Ectodermal cell (in vitro differentiated cells): ENCODE data around the gene APBA2.
A peak's percentile ranks its signal among the peaks of the same experiment; 100 is the strongest.

Source experiments
- H3K27ac ChIP-seq: 2 replicates; pipeline ENCODE4 v1.7.0; 2013; ENCODE audit warnings: mild to moderate bottlenecking, low read depth, low read length; ENCODE audit not compliant: insufficient read depth, poor library complexity, severe bottlenecking
- H3K27me3 ChIP-seq: 2 replicates; pipeline ENCODE4 v1.7.0; 2013; ENCODE audit warnings: mild to moderate bottlenecking, low read length; ENCODE audit not compliant: insufficient read depth, control insufficient read depth, poor library complexity, severe bottlenecking
- H3K36me3 ChIP-seq: one replicate; pipeline ENCODE4 v1.7.0; 2013; ENCODE audit warnings: low read length; ENCODE audit not compliant: control insufficient read depth, insufficient read depth
- H3K4me1 ChIP-seq: one replicate; pipeline ENCODE4 v1.7.0; 2013; ENCODE audit warnings: low read length; ENCODE audit not compliant: control insufficient read depth, insufficient read depth
- H3K4me3 ChIP-seq: 2 replicates; pipeline ENCODE4 v1.7.0; 2013; ENCODE audit warnings: low read depth, low read length, control low read depth; ENCODE audit not compliant: insufficient read depth
- H3K9me3 ChIP-seq: 2 replicates; pipeline ENCODE4 v1.7.0; 2013; ENCODE audit warnings: mild to moderate bottlenecking, low read length, moderate library complexity; ENCODE audit not compliant: control insufficient read depth
- WGBS, 2 experiments: methylation state at CpG; one replicate each; pipeline ENCODE4 v1.1.7; 2013; ENCODE audit warnings: missing lambda C conversion rate in 2 of 2; 5-methylcytosine and 5-hydroxymethylcytosine counted together

The APBA2 gene

DNA sequence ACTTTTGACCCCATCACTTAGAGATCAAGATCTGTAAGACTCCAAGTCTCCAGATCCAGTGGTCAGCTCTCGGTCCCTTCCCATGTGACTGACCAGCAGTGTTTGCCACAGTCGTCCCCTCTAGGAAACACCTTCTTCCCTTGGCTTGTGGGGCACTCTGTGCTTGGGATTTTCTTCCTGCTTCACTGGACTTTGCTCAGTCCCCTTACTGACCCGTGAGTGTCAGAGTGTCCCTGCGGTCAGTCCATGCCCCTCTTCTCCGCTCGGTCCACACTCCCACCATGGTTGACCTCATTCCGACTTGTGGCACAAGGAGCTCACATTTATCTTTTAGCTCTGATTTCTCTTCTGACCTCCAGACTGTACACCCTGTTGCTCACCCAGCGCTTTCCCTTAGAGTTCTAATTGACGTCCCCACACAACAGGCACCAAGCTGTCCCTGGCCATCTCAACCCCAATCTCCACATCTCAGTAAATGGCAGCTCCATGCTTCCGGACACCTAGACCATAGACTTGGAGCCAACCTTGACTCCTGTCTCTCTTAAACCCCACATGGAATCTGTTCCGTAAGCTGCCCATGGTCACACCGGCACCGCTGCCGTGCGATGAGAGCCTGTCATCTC lies 67.9 kb downstream of the APBA2 start:
- Histone ChIP-seq H3K4me3 (no peak overlapping the region), H3K27ac (no peak overlapping the region), H3K9me3 (no peaks in the 10 kb centered on the region), H3K36me3 (no peaks in the 10 kb centered on the region), H3K4me1 (peaks cover 10% of the 10 kb centered on the region), H3K27me3 (no peaks in the 10 kb centered on the region)
- 92 to 95% methylated on average over 15 of the region's 15 CpGs for WGBS, 2 experiments

DNA sequence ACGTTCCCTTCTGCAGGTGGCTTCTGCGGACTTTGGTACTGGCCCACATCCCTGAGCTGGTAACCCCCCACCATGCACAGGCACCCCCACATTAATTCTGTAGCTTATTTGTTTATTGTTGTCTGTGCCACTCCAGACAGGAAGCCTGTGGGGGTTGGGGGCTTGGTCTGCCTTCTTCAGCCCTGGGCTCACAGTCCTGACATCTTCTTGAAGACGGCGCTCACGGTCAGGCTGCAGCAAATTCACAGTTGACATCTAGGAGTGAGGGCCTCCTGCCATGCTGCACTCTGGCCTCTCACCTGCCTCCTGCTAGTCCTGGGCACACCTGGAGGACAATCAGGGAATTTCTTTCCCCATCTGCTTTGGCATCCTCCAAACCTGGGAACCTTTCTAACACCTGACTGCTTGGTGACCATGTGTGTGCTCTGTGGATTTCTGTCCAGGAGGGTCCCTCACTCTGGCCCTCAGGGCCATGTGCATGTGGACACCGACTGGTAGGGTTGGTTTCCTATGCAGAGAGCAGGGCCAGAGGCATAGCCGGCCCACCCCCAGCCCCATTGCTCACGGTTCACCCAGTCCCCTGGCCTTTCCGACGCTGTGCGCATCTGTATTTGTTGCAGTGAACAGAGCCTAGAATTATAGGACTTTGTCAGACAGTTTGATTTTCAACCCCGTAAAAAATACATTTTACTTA lies 68.8 kb downstream of the APBA2 start:
- H3K4me1 ChIP-seq = peaks cover 10% of the 10 kb centered on the region
- no peaks in the 10 kb centered on the region for H3K36me3 ChIP-seq
- no peak overlapping the region for H3K4me3 ChIP-seq
- no peak overlapping the region for H3K27ac ChIP-seq
- H3K27me3 ChIP-seq = no peaks in the 10 kb centered on the region
- H3K9me3 ChIP-seq = no peaks in the 10 kb centered on the region
- 93% methylated on average over 12 of the region's 12 CpGs for WGBS, 2 experiments

DNA sequence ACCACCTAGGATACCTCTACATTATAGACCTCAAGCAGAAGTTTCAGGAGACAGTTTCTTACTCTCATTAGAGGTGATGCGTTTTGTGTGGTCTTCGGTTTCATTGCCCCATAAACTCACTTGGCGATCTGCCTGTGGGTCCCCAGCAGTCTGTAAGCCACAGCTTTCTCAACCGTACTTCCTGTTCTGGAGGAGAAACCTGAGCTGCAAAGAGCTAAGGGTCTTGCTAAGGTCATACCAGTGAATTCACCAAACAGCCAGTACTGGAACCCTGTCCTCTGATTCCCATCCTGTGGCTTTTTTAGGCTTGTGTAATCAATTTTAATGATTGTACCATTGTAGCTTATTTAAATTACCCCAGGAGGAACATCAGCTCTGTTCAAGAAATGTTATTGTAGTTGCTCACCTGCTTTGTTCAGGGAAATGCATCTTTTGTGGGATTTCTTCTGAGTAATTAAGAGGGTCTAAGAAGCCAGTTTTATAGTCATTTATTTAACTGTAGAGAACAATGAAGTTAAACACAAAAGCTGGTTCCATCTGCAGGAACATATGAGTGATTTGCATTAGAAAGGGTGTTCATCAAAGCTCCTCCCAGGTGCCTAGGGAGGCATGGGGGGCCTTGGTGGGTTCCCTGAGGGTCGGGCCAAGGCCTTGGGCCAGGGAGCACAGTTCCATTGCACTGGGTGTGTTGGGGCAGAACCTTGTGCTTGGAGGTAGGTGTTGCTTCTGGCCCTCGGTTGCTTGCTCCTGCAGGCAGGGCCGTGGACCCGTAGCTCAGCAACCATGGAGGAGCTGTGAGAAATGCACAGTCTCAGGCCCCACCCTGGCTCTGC lies 69.6 kb downstream of the APBA2 start:
- H3K4me3 ChIP-seq = no peak overlapping the region
- H3K9me3 ChIP-seq = no peaks in the 10 kb centered on the region
- no peaks in the 10 kb centered on the region for H3K27me3 ChIP-seq
- H3K36me3 ChIP-seq = no peaks in the 10 kb centered on the region
- H3K27ac ChIP-seq = peak overlapping the region; percentile 23
- peaks cover 10% of the 10 kb centered on the region for H3K4me1 ChIP-seq
- WGBS, 2 experiments = 83 to 86% methylated on average over 8 of the region's 8 CpGs

DNA sequence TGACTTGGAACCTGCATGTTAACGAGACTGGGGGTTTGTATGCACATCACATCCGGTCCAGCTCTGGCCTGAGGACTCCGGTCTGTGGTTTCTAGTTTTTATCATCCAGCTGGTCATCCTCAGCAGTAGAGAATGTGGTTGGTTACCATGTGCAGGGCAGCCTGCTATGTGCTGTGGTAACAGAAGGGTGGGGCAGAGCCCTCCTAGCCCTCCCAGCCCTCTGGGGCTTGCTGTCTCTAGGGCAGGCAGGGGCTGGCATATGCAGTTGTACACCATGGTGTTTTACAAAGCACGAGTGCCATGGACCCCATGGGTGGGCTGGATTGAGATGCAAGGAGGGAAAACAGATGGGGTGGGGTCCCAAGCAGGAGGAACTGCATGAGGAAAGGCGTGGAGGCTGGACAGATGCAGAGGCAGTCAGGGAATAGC lies 70.2 kb downstream of the APBA2 start:
- peaks cover 10% of the 10 kb centered on the region for H3K4me1 ChIP-seq
- no peaks in the 10 kb centered on the region for H3K36me3 ChIP-seq
- no peaks in the 10 kb centered on the region for H3K9me3 ChIP-seq
- no peak overlapping the region for H3K4me3 ChIP-seq
- H3K27ac ChIP-seq = no peak overlapping the region
- no peaks in the 10 kb centered on the region for H3K27me3 ChIP-seq
- WGBS, 2 experiments = 92 to 93% methylated on average over 5 of the region's 5 CpGs

DNA sequence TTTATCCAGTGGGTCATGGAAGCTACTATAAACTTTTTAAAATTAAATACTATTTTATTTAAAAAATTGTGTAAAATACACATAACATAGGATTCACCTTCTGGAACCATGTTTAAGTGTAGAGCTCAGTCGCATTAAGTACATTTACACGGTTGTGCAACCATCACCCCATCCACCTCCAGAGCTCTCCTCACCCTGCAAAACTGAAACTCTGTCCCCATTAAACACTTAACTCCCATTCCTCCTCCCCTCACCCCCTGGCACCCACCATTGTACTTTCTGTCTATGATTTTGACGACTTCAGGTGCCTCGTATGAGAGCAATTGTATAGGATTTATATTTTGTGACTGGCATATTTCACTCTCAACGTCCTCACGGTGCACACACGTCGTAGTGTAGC lies 70.7 kb downstream of the APBA2 start:
- H3K4me3 ChIP-seq = no peak overlapping the region
- no peak overlapping the region for H3K27ac ChIP-seq
- peaks cover 10% of the 10 kb centered on the region for H3K4me1 ChIP-seq
- no peaks in the 10 kb centered on the region for H3K9me3 ChIP-seq
- H3K27me3 ChIP-seq = no peaks in the 10 kb centered on the region
- 96 to 97% methylated on average over 8 of the region's 8 CpGs for WGBS, 2 experiments
- no peaks in the 10 kb centered on the region for H3K36me3 ChIP-seq

DNA sequence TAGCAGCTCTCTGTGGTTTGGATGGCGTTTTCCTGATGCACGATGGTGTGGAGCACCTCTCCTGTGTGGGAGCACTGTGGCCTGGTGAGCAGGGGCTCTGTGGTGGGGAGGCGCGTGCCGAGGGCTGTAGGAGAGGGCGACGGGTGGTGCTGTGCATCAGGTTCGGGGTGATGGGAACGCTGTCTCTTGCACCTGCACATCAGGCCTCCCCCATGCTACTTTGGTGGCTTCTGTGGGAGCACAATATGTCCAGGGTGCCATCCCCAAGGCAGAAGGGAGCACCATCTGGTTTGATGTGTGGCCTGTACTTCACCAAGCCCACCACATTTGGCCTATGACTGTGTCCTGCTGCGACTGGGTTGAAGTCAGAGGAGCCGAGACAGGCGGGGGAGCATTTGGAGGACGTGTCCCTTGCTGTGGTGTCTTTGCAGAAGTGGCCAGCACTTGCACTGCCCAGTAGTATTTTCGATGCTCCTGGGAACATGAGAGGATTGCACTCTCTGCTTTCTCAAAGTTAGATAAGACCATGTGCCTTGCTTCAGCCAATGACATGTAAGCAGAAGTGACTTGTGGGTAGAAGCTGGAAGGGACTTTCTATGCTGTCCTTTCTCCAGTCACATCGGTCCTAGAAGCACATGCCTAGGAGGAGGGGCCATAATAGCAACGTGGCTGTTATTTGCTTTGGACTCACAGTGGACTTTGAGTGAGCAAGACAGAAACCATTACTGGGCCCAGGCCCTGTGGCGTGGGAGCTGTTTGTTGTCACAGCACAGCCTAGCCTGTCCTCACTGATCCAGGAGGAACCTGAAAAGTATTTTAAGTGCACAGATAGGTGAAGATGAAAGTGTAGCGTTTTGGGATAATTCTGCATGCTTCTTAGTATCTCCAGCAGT lies 72.1 kb downstream of the APBA2 start:
- no peaks in the 10 kb centered on the region for H3K27me3 ChIP-seq
- H3K27ac ChIP-seq = no peak overlapping the region
- no peaks in the 10 kb centered on the region for H3K36me3 ChIP-seq
- H3K9me3 ChIP-seq = no peaks in the 10 kb centered on the region
- peaks cover 10% of the 10 kb centered on the region for H3K4me1 ChIP-seq
- H3K4me3 ChIP-seq = no peak overlapping the region
- 96% methylated on average over 18 of the region's 18 CpGs for WGBS, 2 experiments

DNA sequence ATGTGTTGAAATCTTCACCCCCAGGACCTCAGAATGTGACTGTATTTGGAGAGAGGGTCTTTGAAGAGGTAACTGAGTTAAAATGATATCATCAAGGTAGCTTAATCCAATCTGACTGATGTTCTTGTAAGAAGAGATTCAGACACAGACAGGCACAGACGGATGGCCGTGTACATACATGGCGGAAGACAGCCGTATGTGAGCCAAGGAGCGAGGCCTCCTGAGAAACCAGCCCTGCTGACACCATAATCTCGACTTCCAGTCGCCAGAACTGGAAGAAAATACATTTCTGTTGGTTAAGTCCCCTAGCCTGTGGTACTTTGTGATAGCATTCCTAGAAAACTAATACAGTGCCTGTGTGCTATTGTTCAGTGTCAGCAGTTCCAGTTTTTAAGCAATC lies 73.6 kb downstream of the APBA2 start:
- WGBS, 2 experiments = 96 to 98% methylated on average over 7 of the region's 7 CpGs
- H3K4me1 ChIP-seq = peaks cover 10% of the 10 kb centered on the region

DNA sequence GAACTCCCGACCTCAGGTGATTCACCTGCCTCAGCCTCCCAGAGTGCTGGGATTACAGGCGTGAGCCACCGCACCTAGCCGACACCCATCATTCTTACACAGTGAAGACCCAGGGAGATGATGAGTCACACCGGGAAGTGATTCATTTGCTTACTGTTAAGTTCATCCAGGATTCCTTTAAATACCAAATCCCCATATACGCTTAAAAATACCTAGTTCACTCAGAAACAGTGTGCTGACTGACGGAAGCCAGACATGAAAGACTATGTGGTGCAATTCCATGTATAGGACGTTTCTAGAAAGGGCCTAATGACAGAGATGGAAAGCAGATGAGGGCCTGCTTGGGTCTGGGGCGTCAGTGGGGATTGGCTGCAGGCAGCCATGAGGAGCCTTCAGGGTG lies 75.2 kb downstream of the APBA2 start:
- Histone ChIP-seq H3K36me3 (no peaks in the 10 kb centered on the region), H3K27ac (no peak overlapping the region), H3K9me3 (no peaks in the 10 kb centered on the region), H3K4me1 (no peaks in the 10 kb centered on the region), H3K27me3 (no peaks in the 10 kb centered on the region), H3K4me3 (no peak overlapping the region)
- 90 to 92% methylated on average over 9 of the region's 9 CpGs for WGBS, 2 experiments

More for the DNA sequence above, 73.6 kb downstream of the APBA2 start:
- H3K4me3 ChIP-seq = no peak overlapping the region
- no peaks in the 10 kb centered on the region for H3K36me3 ChIP-seq
- H3K9me3 ChIP-seq = no peaks in the 10 kb centered on the region
- H3K27me3 ChIP-seq = no peaks in the 10 kb centered on the region
- no peak overlapping the region for H3K27ac ChIP-seq

DNA sequence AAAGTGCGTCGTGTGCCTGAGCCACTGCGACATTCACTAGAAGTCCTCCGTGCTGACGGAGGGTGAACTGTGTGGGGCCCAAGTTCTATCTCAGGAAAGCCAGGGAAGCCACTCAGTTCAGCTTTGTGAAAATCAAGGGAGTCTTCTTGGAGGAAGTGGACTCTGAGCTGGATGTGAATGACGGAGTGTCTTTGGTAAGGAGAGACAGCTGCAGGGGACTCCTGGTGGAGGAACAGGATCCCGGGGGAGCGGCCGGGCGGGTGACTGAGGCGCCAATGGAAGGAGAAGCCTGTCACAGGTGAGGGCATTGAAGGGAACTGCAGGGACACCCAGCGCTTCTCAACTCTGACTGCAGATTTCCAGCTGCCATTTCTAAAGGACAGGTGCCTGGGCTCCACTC lies 75.6 kb downstream of the APBA2 start:
- Histone ChIP-seq H3K36me3 (no peaks in the 10 kb centered on the region), H3K9me3 (no peaks in the 10 kb centered on the region), H3K27me3 (no peaks in the 10 kb centered on the region), H3K4me1 (no peaks in the 10 kb centered on the region), H3K4me3 (no peak overlapping the region), H3K27ac (no peak overlapping the region)
- WGBS, 2 experiments = 89 to 90% methylated on average over 12 of the region's 12 CpGs
